ENCODE results near the gene RASSF10.

Gene RASSF10

DNA sequence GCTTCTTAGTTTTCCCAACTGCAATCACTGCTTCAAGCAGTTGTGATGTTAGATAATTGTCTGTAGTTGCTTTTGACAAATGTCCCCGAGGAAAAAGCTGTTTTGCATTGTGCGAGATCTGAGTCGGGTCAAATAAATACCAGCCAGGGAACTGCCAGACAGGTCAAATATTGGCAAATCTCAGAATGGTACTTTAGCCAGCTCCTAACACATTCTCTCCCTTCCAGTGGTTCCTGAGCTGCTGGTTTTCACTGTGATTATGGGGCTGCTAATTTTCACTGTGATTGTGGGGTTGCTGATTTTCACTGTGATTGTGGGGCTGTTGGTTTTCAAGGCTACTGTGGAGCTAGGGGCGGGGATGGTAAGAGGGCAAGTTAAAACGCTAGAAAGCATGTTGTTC lies 14.3 kb downstream of the RASSF10 start:
- TF ChIP-seq, protein P1, sequence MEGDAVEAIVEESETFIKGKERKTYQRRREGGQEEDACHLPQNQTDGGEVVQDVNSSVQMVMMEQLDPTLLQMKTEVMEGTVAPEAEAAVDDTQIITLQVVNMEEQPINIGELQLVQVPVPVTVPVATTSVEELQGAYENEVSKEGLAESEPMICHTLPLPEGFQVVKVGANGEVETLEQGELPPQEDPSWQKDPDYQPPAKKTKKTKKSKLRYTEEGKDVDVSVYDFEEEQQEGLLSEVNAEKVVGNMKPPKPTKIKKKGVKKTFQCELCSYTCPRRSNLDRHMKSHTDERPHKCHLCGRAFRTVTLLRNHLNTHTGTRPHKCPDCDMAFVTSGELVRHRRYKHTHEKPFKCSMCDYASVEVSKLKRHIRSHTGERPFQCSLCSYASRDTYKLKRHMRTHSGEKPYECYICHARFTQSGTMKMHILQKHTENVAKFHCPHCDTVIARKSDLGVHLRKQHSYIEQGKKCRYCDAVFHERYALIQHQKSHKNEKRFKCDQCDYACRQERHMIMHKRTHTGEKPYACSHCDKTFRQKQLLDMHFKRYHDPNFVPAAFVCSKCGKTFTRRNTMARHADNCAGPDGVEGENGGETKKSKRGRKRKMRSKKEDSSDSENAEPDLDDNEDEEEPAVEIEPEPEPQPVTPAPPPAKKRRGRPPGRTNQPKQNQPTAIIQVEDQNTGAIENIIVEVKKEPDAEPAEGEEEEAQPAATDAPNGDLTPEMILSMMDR (IDR thresholded peaks at IDR 0.05; ENCODE audit: extremely low read depth, missing control alignments), result no peak
- DNase-seq (ENCODE audit: low spot score), result no peak

DNA sequence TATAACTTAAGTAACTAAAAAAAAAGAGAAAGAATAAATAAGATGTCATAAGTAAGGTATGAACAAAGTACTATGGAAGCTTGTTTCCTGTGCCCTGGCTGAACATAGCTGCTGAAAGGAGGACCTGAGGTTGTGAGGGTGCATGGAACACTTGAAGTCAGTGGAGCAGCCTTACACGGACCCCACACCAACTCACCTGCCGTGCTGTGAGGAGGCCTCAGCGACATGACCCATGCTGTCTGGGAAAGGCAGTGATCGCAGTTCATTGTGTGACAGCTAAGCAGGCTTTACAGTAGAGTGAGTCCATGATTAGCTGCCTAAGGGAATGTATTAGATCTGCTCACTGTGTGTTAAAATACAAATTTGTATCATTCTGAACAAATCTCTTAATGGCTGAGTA lies 17.6 kb downstream of the RASSF10 start:
- no peak for DNase-seq (ENCODE audit: low spot score)
- TF ChIP-seq, protein P1 (IDR thresholded peaks at IDR 0.05; ENCODE audit: extremely low read depth, missing control alignments), result no peak

DNA sequence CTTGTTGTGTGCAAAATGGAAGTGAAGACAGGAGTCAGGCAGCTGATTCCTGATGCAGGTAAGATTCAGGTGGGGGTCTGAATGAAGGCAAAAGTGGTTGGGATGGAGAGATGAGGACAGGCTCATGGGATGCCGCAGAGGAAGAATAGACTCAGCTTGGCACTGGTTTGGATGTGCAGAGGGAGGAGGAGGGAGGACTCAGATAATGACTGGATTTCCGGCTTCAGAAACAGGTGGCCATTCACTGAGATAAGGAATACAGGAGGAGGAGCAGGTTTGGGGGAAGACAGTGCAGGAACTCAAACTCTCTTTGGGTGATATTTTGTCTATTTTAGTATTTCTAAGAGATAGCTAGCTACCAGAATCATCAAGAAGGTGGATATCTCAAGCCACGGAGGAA lies 19.2 kb downstream of the RASSF10 start:
- TF ChIP-seq, protein P1 (IDR thresholded peaks at IDR 0.05; ENCODE audit: extremely low read depth, missing control alignments), result no peak
- no peak for DNase-seq (ENCODE audit: low spot score)

DNA sequence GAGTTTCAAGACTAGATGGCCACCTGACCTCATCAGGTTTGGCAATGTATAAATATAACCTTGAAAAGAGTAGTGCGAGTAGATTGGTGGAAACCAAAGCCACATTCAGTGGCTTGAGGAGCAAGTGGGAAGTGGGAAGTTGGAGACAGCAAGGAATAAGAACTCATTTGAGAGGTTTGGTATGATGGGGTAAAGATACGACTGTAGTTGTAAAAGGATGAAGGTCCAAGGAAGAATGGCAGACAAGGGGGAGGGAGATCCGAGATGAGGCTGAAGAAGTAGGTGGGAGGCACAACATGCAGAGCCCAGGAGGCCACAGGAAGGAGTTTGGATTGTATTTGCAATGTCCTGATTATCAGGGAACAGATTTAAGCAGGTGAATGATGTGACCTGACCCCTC lies 20.8 kb downstream of the RASSF10 start:
- TF ChIP-seq, protein P1 (IDR thresholded peaks at IDR 0.05; ENCODE audit: extremely low read depth, missing control alignments), result no peak
- DNase-seq (ENCODE audit: low spot score), result no peak

DNA sequence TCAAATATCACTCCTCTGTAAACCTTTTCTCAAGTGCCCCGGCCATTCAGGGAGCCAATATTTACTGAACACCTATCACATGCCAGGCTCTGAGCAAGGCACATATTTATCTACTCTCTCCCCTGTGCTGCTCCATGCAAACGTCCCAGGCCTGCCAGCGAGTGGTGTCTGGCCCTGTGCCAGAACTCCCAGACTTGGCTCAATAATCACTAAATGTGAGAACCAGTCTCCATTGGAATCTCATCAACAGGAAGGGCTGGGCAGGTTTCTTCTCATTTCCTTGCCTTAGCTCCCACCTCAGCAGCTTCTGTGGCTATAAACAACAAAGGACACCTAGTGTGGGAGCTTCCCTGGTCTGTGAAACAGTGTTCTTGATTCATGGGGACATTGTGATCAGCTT lies 21.7 kb downstream of the RASSF10 start:
- TF ChIP-seq, protein P1 (IDR thresholded peaks at IDR 0.05; ENCODE audit: extremely low read depth, missing control alignments), result no peak
- no peak for DNase-seq (ENCODE audit: low spot score)

DNA sequence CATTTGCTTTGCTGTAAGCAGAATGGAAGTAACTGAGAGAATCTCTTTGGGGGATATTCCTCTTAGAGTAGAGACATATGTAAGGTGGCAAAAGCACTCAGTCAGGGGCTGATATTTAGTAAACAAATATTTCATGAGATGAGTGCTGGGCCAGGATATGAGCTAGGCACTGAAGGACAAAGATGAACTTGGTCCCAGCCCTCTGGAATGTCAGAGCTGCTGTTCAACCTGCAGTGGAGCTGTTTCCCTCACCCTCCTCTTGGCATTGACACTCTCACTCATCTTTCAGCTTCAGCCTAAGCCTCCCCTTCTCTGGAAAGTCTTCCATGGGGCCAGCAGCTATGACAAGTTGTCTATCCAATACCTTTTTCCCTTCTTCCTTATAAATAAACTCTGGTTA lies 22.2 kb downstream of the RASSF10 start:
- TF ChIP-seq, protein P1 (IDR thresholded peaks at IDR 0.05; ENCODE audit: extremely low read depth, missing control alignments), result no peak
- DNase-seq (ENCODE audit: low spot score), result no peak

DNA sequence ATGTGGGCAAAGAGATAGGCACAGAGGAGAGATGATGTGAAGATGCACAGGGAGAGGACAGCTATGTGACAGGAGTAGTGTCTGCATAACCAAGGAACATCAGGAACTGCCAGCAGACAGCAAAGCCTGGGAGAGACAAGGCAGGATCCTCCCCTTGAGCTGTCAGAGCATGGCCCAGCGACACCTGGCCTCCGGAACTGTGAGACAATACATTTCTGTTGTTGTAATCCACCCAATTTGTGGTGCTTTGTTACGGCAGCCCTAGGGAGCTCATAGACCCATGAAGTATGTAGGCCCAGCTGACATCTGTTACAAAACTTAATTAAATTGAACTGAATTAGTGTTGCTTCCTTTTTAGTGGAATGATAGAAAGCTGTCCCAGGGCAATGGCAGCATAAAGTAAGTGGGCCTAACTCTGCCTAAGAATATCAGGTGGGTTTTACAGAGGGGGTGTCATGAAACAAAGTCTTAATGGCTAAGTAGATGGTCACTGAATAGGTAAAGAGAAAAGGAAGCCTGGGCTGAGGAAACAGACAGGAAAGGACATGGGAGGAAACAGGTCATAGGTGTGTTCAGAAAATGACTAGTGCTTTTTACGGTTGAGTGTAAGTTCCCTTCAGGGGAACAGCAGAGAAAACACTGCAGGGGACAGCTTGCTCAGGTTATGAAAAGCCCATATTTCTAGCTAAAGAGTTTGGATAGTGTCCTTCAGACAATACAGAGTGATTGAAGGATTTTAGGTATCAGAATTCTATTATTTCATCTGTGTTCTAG lies 24.8 kb downstream of the RASSF10 start:
- DNase-seq (ENCODE audit: low spot score), result no peak
- TF ChIP-seq, protein P1 (IDR thresholded peaks at IDR 0.05; ENCODE audit: extremely low read depth, missing control alignments), result no peak
